ENCODE measurements around the gene KDM2A. TPM values are rescaled to one million over a fixed set of nuclear protein-coding genes. Genes with fewer than 3 reads are reported as not detected.

The KDM2A gene
- total and polyA plus RNA-seq, 2 donors from 2014 or later: 16.2 to 82.6 TPM

GRCh38 chr11:67287355-67288197 is 168.5 kb downstream of the KDM2A start:
- Histone ChIP-seq H3K9ac (ENCODE audit: low read length in 3 of 3) (peak overlapping the region in 2 of 3 donors; percentile 35 to 84), H3K4me3 (ENCODE audit: low read length in 3 of 3) (peak overlapping the region; percentile 31 to 68 (median 37)), H3K27me3 (ENCODE audit: control insufficient read depth, insufficient read depth, low read length) (no peaks in the 10 kb centered on the region), H3K36me3 (ENCODE audit: control insufficient read depth in 2 of 3, insufficient read depth in 3 of 3, low read length in 3 of 3) (peaks cover 0 to 20% (median 13%) of the 10 kb centered on the region in 3 donors), H3K9me3 (ENCODE audit: control insufficient read depth in 2 of 3, insufficient read depth in 1 of 3, low read length in 3 of 3) (no peaks in the 10 kb centered on the region), H3K27ac (ENCODE audit: low read depth in 2 of 2, low read length in 2 of 2) (peak overlapping the region; percentile 88 to 89), H3K4me1 (ENCODE audit: control insufficient read depth in 2 of 3, insufficient read depth in 2 of 3, low read depth in 1 of 3, low read length in 3 of 3) (peaks cover 0 to 24% (median 12%) of the 10 kb centered on the region in 3 donors)
- intact Hi-C loops (cut with DNase I): no loop called here
- FAIRE-seq (no peak), DNase-seq (peak in 1 of 5 donors; percentile 66)
- TF ChIP-seq CTCF (IDR thresholded peaks at IDR 0.05; ENCODE audit: borderline replicate concordance, extremely low read depth, insufficient read depth): no peak

DNA sequence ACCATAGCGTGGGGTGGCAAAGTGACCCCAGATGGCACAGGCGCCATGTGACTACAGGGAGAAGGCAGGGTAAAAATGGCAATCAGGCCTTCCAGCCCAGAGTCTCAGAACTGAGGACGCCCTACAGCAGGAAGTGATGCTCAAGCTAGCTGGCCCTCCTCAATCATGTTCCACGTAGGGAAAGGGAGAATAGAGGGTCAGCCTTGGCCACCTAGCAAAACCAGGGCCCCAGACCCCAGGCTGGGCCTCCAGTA is 169.1 kb downstream of the KDM2A start:
- Histone ChIP-seq H3K9ac (ENCODE audit: low read length in 3 of 3) (peak overlapping the region; percentile 20 to 84 (median 35)), H3K9me3 (ENCODE audit: control insufficient read depth in 2 of 3, insufficient read depth in 1 of 3, low read length in 3 of 3) (no peaks in the 10 kb centered on the region), H3K4me1 (ENCODE audit: control insufficient read depth in 2 of 3, insufficient read depth in 2 of 3, low read depth in 1 of 3, low read length in 3 of 3) (peaks cover 0 to 24% (median 12%) of the 10 kb centered on the region in 3 donors), H3K27ac (ENCODE audit: low read depth in 2 of 2, low read length in 2 of 2) (peak overlapping the region; percentile 88 to 89), H3K27me3 (ENCODE audit: control insufficient read depth, insufficient read depth, low read length) (no peaks in the 10 kb centered on the region), H3K4me3 (ENCODE audit: low read length in 3 of 3) (peak overlapping the region; percentile 31 to 68 (median 37)), H3K36me3 (ENCODE audit: control insufficient read depth in 2 of 3, insufficient read depth in 3 of 3, low read length in 3 of 3) (peaks cover 0 to 15% (median 10%) of the 10 kb centered on the region in 3 donors)
- DNase-seq (no peak), FAIRE-seq (no peak)
- intact Hi-C loops (cut with DNase I): no loop called here
- TF ChIP-seq CTCF (IDR thresholded peaks at IDR 0.05; ENCODE audit: borderline replicate concordance, extremely low read depth, insufficient read depth): no peak

DNA sequence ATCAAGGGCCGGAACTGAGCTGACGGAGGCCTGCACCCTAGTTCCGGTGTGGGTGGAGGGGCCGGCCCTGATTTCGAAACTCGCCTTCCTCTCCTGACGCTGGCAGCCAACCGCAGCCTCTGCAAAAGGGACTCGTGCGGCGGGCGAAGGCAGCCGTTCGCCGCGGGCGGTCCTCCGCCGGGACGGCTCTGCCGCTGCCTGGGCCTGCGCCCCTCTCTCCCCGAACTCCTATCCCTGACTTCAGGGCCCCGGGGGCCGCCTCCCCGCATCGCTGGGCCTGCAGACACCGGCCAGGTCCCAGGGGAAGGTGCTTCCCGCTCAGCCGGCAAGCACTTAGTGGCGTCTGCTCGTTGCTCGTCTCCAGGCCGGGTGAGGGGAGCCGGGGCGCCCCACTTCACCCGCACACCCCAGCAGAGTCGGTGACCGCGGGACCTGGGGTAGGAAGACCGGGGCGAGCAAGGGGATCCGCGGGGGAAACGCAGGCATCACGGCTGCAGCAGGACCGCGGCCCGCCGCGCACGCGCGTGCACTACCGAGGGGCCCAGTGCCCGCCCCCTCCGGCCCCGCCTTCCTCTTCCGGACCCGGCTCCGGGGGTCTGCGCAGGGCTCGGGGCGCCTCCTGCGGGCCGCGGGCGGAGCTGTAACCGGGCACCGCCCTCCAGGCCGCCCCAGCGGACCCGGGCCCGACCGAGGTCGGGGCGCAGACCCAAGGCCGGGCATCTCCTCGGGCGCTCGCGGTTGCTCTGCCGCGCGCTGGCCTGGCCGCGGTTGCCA is 169.6 kb downstream of the KDM2A start:
- Histone ChIP-seq H3K9me3 (ENCODE audit: control insufficient read depth in 2 of 3, insufficient read depth in 1 of 3, low read length in 3 of 3) (no peaks in the 10 kb centered on the region), H3K27me3 (ENCODE audit: control insufficient read depth, insufficient read depth, low read length) (no peaks in the 10 kb centered on the region), H3K4me1 (ENCODE audit: control insufficient read depth in 2 of 3, insufficient read depth in 2 of 3, low read depth in 1 of 3, low read length in 3 of 3) (peaks cover 0 to 24% (median 12%) of the 10 kb centered on the region in 3 donors), H3K27ac (ENCODE audit: low read depth in 2 of 2, low read length in 2 of 2) (peak overlapping the region; percentile 88 to 89), H3K9ac (ENCODE audit: low read length in 3 of 3) (peak overlapping the region in 2 of 3 donors; percentile 22 to 84), H3K36me3 (ENCODE audit: control insufficient read depth in 2 of 3, insufficient read depth in 3 of 3, low read length in 3 of 3) (peaks cover 0 to 10% (median 8%) of the 10 kb centered on the region in 3 donors), H3K4me3 (ENCODE audit: low read length in 3 of 3) (peak overlapping the region; percentile 31 to 68 (median 37))
- DNase-seq: peak; percentile 91 to 97 (median 94)
- TF ChIP-seq CTCF (IDR thresholded peaks at IDR 0.05; ENCODE audit: borderline replicate concordance, extremely low read depth, insufficient read depth): peak; percentile 4
- intact Hi-C loops (cut with DNase I): no loop called here
- FAIRE-seq: no peak
